H9 (cell line): ENCODE data around the gene PROSER1. TPM values are rescaled to one million over a fixed set of nuclear protein-coding genes. Genes with fewer than 3 reads are reported as not detected.

ENCODE experiments used
- DNase-seq: peaks from one replicate; pipeline ENCODE4 v3.0.0-alpha.2; 2017
- H2AFZ ChIP-seq: one replicate; pipeline ENCODE4 v1.6.1; 2013; ENCODE audit warnings: mild to moderate bottlenecking, low read length, control low read depth, moderate library complexity
- H2AK5ac ChIP-seq: 2 replicates; pipeline ENCODE4 v1.6.1; 2013; ENCODE audit warnings: low read length, control low read depth, mixed read lengths; ENCODE audit not compliant: insufficient read length
- H2BK120ac ChIP-seq: one replicate; pipeline ENCODE4 v1.6.1; 2013; ENCODE audit warnings: low read depth, mild to moderate bottlenecking, low read length, control low read depth, inconsistent platforms; ENCODE audit not compliant: poor library complexity, severe bottlenecking
- H2BK12ac ChIP-seq: 2 replicates; pipeline ENCODE4 v1.6.1; 2013; ENCODE audit warnings: low read length, control low read depth, mixed read lengths, low read depth; ENCODE audit not compliant: insufficient read length
- H2BK15ac ChIP-seq: 2 replicates; pipeline ENCODE4 v1.6.1; 2013; ENCODE audit warnings: low read depth, low read length, control low read depth
- H2BK20ac ChIP-seq: one replicate; pipeline ENCODE4 v1.6.1; 2013; ENCODE audit warnings: low read depth, mild to moderate bottlenecking, low read length, control low read depth, inconsistent platforms; ENCODE audit not compliant: poor library complexity, severe bottlenecking
- H2BK5ac ChIP-seq: 2 replicates; pipeline ENCODE4 v1.6.1; 2013; ENCODE audit warnings: low read length, control low read depth, mixed read lengths; ENCODE audit not compliant: insufficient read length
- H3K14ac ChIP-seq: 2 replicates; pipeline ENCODE4 v1.6.1; 2013; ENCODE audit warnings: low read length, control low read depth; ENCODE audit not compliant: insufficient read depth
- H3K18ac ChIP-seq: 2 replicates; pipeline ENCODE4 v1.6.1; 2013; ENCODE audit warnings: low read depth, mild to moderate bottlenecking, mixed read lengths, low read length, control low read depth; ENCODE audit not compliant: insufficient read length
- H3K23ac ChIP-seq: 2 replicates; pipeline ENCODE4 v1.6.1; 2013; ENCODE audit warnings: low read length, control low read depth, mixed read lengths, low read depth; ENCODE audit not compliant: insufficient read length
- H3K23me2 ChIP-seq: 2 replicates; pipeline ENCODE4 v1.6.1; 2013; ENCODE audit warnings: low read depth, mild to moderate bottlenecking, mixed read lengths, low read length, control low read depth; ENCODE audit not compliant: insufficient read length, poor library complexity, severe bottlenecking
- H3K27ac ChIP-seq: 2 replicates; pipeline ENCODE4 v1.5.1; 2013; ENCODE audit warnings: low read length, control low read depth, mixed read lengths, low read depth; ENCODE audit not compliant: insufficient read length
- H3K27me3 ChIP-seq: 2 replicates; pipeline ENCODE4 v1.6.1; 2013; ENCODE audit warnings: low read length, control low read depth, inconsistent platforms; ENCODE audit not compliant: insufficient read depth
- H3K4ac ChIP-seq: 2 replicates; pipeline ENCODE4 v1.6.1; 2013; ENCODE audit warnings: low read depth, mild to moderate bottlenecking, control low read depth, inconsistent platforms, low read length, moderate library complexity
- H3K4me1 ChIP-seq: 2 replicates; pipeline ENCODE4 v1.6.1; 2013; ENCODE audit warnings: low read length, control low read depth, inconsistent platforms; ENCODE audit not compliant: insufficient read depth
- H3K4me2 ChIP-seq: 2 replicates; pipeline ENCODE4 v1.6.1; 2013; ENCODE audit warnings: low read length, control low read depth, mixed read lengths; ENCODE audit not compliant: insufficient read length, insufficient read depth
- H3K56ac ChIP-seq: 2 replicates; pipeline ENCODE4 v1.6.1; 2013; ENCODE audit warnings: low read depth, mild to moderate bottlenecking, mixed read lengths, low read length, control low read depth; ENCODE audit not compliant: insufficient read length
- H3K79me1 ChIP-seq: 2 replicates; pipeline ENCODE4 v1.6.1; 2013; ENCODE audit warnings: low read depth, mild to moderate bottlenecking, moderate library complexity, low read length, control low read depth, inconsistent platforms; ENCODE audit not compliant: insufficient read depth, poor library complexity, severe bottlenecking
- H3K79me2 ChIP-seq: 2 replicates; pipeline ENCODE4 v1.6.1; 2013; ENCODE audit warnings: low read length, control low read depth, inconsistent platforms; ENCODE audit not compliant: insufficient read depth
- H3K9ac ChIP-seq: 2 replicates; pipeline ENCODE4 v1.6.1; 2013; ENCODE audit warnings: low read length, control low read depth, mixed read lengths; ENCODE audit not compliant: insufficient read length; ENCODE audit errors: extremely low read depth
- H3K9me3 ChIP-seq: one replicate; pipeline ENCODE4 v1.6.1; 2013; ENCODE audit warnings: low read depth, low read length, inconsistent platforms; ENCODE audit not compliant: control insufficient read depth
- H3T11ph ChIP-seq: one replicate; pipeline ENCODE4 v1.6.1; 2013; ENCODE audit warnings: mild to moderate bottlenecking, low read length, control low read depth, inconsistent platforms
- H4K20me1 ChIP-seq: one replicate; pipeline ENCODE4 v1.6.1; 2013; ENCODE audit not compliant: control insufficient read depth, insufficient read length, insufficient read depth
- H4K5ac ChIP-seq: 2 replicates; pipeline ENCODE4 v1.6.1; 2013; ENCODE audit warnings: low read depth, mild to moderate bottlenecking, mixed read lengths, low read length, control low read depth; ENCODE audit not compliant: insufficient read length
- H4K8ac ChIP-seq: replicated peaks from 2 replicates; pipeline ENCODE4 v1.6.1; 2013; ENCODE audit warnings: low read length, control low read depth, mixed read lengths, low read depth; ENCODE audit not compliant: insufficient read length
- H4K91ac ChIP-seq: 2 replicates; pipeline ENCODE4 v1.6.1; 2013; ENCODE audit warnings: low read depth, mild to moderate bottlenecking, moderate library complexity, mixed read lengths, low read length, control low read depth; ENCODE audit not compliant: insufficient read length
- H3K27ac Mint-ChIP-seq, 3 experiments: 2 replicates in 2 of 3; 3 replicates in 1 of 3; pipeline ENCODE4 v1.8.0; 2020 to 2021; ENCODE audit warnings: mixed read lengths in 3 of 3, mild to moderate bottlenecking in 1 of 3, moderate library complexity in 1 of 3
- H3K27me3 Mint-ChIP-seq: 2 replicates; pipeline ENCODE4 v1.8.0; 2021; ENCODE audit warnings: low read depth, mild to moderate bottlenecking, moderate library complexity, mixed read lengths
- H3K36me3 Mint-ChIP-seq, 3 experiments: 2 replicates in 2 of 3; 3 replicates in 1 of 3; pipeline ENCODE4 v1.8.0; 2020 to 2021; ENCODE audit warnings: low read depth in 3 of 3, mixed read lengths in 3 of 3; ENCODE audit not compliant: insufficient read depth in 1 of 3
- H3K4me1 Mint-ChIP-seq, 2 experiments: 2 replicates each; pipeline ENCODE4 v1.8.0; 2020; ENCODE audit warnings: mixed read lengths in 2 of 2
- H3K4me3 Mint-ChIP-seq, 2 experiments: 2 replicates in 1 of 2; 3 replicates in 1 of 2; pipeline ENCODE4 v1.8.0; 2020 to 2021; ENCODE audit warnings: mild to moderate bottlenecking in 2 of 2, mixed read lengths in 2 of 2, moderate library complexity in 1 of 2
- H3K9me3 Mint-ChIP-seq, 2 experiments: 2 replicates in 1 of 2; 3 replicates in 1 of 2; pipeline ENCODE4 v1.8.0; 2020; ENCODE audit warnings: mild to moderate bottlenecking in 2 of 2, mixed read lengths in 2 of 2, moderate library complexity in 1 of 2
- CTCF ChIP-seq: fragments of 200-600 bp; sonication (generic); conservative IDR thresholded peaks from 3 replicates; pipeline ENCODE4 v1.8.0; 2021; ENCODE audit warnings: antibody characterized with exemption, mild to moderate bottlenecking
- WGBS: extraction: QIAGEN DNeasy Blood & Tissue Kit; methylation state at CpG from one replicate; pipeline ENCODE4 v1.1.7; 2013; ENCODE audit warnings: missing lambda C conversion rate, low lambda C conversion rate, mixed read lengths; ENCODE audit not compliant: insufficient read length; ENCODE audit errors: extremely low coverage; 5-methylcytosine and 5-hydroxymethylcytosine counted together
- total RNA-seq: library from RNA; stranded (reverse); gene quantifications from 2 replicates; pipeline ENCODE4 v1.2.1, GENCODE V29; 2021

The PROSER1 gene
- total RNA-seq, 1 experiment from 2014 or later: 84.6 TPM

DNA sequence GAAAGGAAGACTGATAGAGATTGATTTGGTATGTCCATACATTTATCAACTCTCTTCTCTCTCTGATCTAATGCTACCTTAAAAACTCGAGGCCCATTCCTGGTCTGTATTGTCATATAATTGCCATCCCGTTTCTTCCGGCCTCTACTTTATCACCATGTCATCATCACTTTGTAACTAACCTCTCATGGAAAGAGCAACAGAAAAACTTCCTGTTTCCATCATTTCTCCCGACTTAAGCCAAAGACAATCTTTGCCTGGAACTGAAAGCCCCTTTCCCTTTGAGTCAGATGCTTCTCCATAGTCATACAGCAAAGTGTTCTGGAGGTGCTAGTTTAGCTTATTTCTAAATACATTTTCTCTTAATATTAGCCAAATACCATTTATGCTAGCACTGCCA lies 44.5 kb downstream of the PROSER1 start:
- H4K8ac ChIP-seq: no peak overlapping the region
- Mint-ChIP-seq H3K4me1 (peaks cover 3 to 11% of the 10 kb centered on the region in 2 experiments; a peak in 3 of 4 replicates), H3K4me3 (no peak overlapping the region), H3K27ac (no peak overlapping the region), H3K27me3 (no peaks in the 10 kb centered on the region), H3K36me3 (no peaks in the 10 kb centered on the region), H3K9me3 (no peaks in the 10 kb centered on the region)
- no peak overlapping the region for H3K27ac ChIP-seq
- H4K20me1 ChIP-seq: no peaks in the 10 kb centered on the region
- H3K4ac ChIP-seq: no peak overlapping the region
- H3K56ac ChIP-seq: no peak overlapping the region
- WGBS: no CpG with 5 or more reads among the region's 4 CpGs
- no peak overlapping the region for H3K14ac ChIP-seq
- no peaks in the 10 kb centered on the region for H3K27me3 ChIP-seq
- H4K91ac ChIP-seq: no peak overlapping the region
- no peak for DNase-seq
- H3K79me1 ChIP-seq: no peaks in the 10 kb centered on the region
- H3K4me2 ChIP-seq: no peak overlapping the region
- no peak overlapping the region for H3T11ph ChIP-seq
- no peak overlapping the region for H2AK5ac ChIP-seq
- no peaks in the 10 kb centered on the region for H3K79me2 ChIP-seq
- H2AFZ ChIP-seq: peak overlapping the region; percentile 40
- no peak overlapping the region for H3K9ac ChIP-seq
- H2BK20ac ChIP-seq: no peak overlapping the region
- H3K9me3 ChIP-seq: no peaks in the 10 kb centered on the region
- H3K23me2 ChIP-seq: no peaks in the 10 kb centered on the region
- H2BK5ac ChIP-seq: no peak overlapping the region
- H3K23ac ChIP-seq: no peak overlapping the region
- H3K4me1 ChIP-seq: no peaks in the 10 kb centered on the region
- H2BK120ac ChIP-seq: no peak overlapping the region
- TF ChIP-seq CTCF: no peak
- no peak overlapping the region for H2BK15ac ChIP-seq
- no peak overlapping the region for H4K5ac ChIP-seq
- H3K18ac ChIP-seq: no peak overlapping the region
- H2BK12ac ChIP-seq: no peak overlapping the region
